ENCODE data around the gene KCMF1.

- TF ChIP-seq RAD21 (IDR thresholded peaks at IDR 0.05; ENCODE audit: low read depth) (no peak), YY1 (IDR thresholded peaks at IDR 0.05; ENCODE audit: low read depth) (no peak), FOXM1 (IDR thresholded peaks at IDR 0.05; ENCODE audit: borderline replicate concordance, low read depth) (no peak), EGR1 (IDR thresholded peaks at IDR 0.05) (no peak), TCF12 (IDR thresholded peaks at IDR 0.05; ENCODE audit: low read depth) (no peak), EP300 (IDR thresholded peaks at IDR 0.05; ENCODE audit: borderline replicate concordance) (no peak), ZBTB7A (IDR thresholded peaks at IDR 0.05; ENCODE audit: low read depth) (no peak), REST (IDR thresholded peaks at IDR 0.05; ENCODE audit: low read depth) (no peak), TAF1 (IDR thresholded peaks at IDR 0.05; ENCODE audit: low read depth) (no peak), MAX (IDR thresholded peaks at IDR 0.05) (no peak), CREB1 (IDR thresholded peaks at IDR 0.05; ENCODE audit: low read depth) (no peak), USF1 (IDR thresholded peaks at IDR 0.05) (no peak), NFIC (IDR thresholded peaks at IDR 0.05) (no peak)
Measured at GRCh38 chr2:84947010-84947593, 23.9 kb upstream of the KCMF1 start.
